ENCODE results near the gene GBGT1.
A peak's percentile ranks its signal among the peaks of the same experiment; 100 is the strongest.
"Not testable (repeated sequence)": the region's sequence is repeated elsewhere in the genome, so short reads cannot be mapped to it uniquely, and the experiment has no call there.

Gene GBGT1

DNA sequence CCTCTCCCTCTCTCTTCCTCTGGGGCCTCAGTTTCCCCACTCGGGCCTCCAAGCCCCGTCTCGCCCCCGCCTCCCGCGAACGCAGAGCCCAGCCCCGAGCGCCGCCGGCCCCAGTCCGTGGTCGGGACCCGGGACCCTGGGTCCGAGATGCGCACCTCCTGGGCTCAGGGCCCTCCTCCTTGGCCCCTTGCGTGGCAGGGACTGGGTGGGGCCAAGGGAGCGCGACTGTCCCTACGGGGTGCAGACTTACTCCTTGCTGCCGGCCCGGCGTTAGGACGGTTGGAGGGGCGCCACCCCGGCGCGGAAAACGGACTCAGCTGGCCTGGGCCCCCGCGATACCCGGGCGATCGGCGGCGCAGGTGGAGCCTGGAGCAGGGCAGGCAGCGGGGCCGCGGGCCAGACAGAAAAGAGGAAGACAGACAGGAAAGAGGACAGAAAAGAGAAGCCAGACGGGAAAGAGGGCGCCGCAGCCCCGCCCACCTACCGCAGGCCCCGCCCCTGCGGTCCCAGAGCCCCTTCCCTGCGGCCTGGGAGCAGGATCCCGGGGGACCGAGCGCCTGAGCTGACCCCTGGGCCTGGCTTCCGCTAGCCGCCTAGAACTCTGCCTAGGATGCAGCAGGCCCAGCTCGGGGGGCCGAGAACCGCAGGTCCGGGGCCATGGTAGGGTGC is at the start of gene GBGT1:
Gene GBGT1, minus strand, starts transcription at position 411 of the 669 bp plus-strand sequence. CDS start 1,502 bp downstream, outside the sequence.
- peak; percentile 78 for DNase-seq

- no peak for DNase-seq
Observed at GRCh38 chr9:133210609-133211008, 46.9 kb upstream of the GBGT1 start.

- no peak for DNase-seq
Observed at GRCh38 chr9:133210202-133210532, 46.5 kb upstream of the GBGT1 start.

GRCh38 chr9:133209327-133210201 is 45.9 kb upstream of the GBGT1 start:
- DNase-seq: not testable (repeated sequence)

- not testable (repeated sequence) for DNase-seq
Observed at GRCh38 chr9:133208880-133209300, 45.2 kb upstream of the GBGT1 start, which contains the start of gene OBP2B. Gene OBP2B (minus strand): TSS chr9:133209250. CDS start chr9:133209199, 51 bp downstream.

DNA sequence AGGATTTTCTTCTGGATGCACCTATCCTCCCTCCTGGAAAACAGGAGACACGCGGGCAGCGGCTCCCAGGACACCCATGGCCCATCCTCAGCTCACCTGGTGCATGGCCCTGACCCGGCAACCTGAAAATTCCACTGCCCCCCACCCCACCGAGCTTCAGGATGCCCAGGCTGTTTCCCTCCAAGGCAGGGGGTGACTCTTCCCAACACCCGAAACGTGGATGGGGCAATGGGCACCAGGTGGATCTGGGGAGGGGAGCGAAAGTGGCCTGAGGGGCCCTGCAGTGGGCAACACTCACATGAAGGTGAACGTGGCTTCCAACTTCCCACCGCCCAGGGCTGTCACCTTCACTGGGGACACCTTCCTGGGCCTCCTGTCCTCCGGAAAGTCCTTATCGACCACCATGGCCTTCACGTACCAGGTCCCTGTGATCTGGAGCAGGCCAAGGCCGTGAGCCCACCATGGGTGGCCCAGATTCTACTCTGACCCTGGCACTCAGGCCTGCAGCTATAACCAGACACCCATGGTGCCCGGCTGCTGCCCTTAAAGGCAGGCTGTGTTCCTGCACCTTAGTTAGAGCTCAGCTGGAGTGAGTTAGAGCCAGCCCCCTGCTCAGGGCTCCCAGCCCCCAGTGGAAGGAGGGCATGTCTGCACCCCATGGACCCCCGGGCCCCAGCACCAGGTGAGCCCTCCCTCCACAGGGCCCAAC is 44.6 kb upstream of the GBGT1 start:
- DNase-seq: not testable (repeated sequence)

GRCh38 chr9:133207540-133208170 is 43.9 kb upstream of the GBGT1 start:
- DNase-seq: no peak

GRCh38 chr9:133207021-133207531 is 43.4 kb upstream of the GBGT1 start:
- no peak for DNase-seq

DNA sequence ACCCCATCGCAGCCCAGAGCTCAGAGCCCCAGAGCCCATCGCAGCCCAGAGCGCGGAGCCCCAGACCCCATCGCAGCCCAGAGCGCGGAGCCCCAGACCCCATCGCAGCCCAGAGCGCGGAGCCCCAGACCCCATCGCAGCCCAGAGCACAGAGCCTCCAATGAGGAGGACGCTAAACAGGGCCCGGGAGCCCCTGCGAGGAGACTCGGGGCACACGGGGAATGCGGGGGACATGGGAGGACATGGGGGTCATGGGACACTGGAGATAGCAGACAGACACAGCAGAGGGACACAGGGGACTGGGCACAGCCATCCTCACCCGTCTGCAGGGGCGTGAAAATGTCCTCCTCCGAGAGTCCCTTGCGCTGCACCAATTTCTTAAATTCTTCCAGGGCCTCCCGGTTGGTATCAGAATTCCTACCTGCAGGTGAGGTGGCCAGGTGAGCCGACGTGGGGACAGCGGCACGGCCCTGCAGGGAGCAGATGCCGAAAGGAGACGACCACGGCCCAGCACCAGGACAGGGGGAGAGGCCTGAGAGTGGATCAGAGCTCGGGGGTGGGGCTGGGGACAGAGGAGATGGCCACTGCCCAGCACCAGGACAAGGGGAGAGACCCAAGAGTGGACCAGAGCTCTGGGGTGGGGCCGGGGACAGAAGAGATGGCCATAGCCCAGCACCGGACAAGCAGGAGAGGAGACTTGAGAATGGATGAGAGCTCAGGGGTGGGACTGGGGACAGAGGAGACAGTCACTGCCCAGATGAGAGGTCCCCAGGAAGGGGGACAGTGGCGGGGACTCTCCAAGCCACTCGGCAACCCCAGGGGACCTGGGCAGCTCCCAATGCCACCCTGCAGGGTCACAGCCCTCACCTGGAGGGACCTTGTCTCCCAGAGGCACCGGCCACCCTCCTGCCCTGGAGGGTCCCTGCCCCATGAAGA is 42.5 kb upstream of the GBGT1 start:
- DNase-seq: no peak

GRCh38 chr9:133205481-133205887 is 41.8 kb upstream of the GBGT1 start:
- DNase-seq: not testable (repeated sequence)

DNA sequence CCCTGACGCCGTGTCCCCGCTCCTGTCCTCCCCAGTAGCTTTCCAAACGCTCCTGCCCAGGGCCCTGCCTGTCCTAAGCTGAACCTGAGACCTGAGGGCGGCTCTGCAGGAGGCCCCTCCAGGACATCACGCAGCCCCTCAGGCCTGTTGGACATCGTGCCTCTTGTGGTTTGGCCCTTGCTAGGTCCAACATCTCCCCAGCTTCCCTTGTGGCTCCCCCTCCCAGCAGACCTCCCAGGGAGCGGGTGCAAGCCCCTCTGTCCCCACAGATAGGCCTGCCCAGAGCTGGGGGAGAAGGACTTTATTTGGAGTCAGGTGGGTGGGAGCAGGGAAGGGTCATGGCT is 41.3 kb upstream of the GBGT1 start:
- DNase-seq: no peak

- DNase-seq: no peak
Observed at GRCh38 chr9:133204335-133204992, 40.8 kb upstream of the GBGT1 start.

DNA sequence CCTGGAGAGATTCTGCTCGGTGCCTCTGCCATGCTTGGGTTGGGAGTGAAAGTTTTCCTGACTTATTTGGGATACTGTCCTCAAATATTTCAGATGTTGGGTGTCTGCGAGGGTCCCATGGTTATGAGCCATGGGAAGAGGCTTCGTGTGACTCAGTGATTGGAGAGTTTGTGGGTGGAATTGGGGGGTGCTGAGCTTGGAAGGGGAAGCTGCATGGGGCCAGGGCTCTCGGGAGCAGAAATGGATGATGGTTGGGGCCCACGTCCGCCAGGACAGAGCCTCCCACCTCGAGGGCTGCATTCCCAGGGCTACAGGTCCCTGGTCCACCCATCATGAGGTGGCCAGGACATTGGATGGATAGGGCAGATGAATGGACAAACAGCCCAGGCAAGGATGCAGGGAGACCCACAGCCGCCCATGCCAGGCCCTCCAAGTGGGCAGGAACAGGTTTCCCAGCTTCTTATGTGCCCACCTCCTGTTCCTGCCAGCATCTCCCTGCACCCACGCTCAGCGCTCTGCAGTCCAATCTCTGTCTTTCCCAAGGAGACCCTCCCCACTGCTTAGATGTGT is 39.9 kb upstream of the GBGT1 start:
- DNase-seq: no peak

DNA sequence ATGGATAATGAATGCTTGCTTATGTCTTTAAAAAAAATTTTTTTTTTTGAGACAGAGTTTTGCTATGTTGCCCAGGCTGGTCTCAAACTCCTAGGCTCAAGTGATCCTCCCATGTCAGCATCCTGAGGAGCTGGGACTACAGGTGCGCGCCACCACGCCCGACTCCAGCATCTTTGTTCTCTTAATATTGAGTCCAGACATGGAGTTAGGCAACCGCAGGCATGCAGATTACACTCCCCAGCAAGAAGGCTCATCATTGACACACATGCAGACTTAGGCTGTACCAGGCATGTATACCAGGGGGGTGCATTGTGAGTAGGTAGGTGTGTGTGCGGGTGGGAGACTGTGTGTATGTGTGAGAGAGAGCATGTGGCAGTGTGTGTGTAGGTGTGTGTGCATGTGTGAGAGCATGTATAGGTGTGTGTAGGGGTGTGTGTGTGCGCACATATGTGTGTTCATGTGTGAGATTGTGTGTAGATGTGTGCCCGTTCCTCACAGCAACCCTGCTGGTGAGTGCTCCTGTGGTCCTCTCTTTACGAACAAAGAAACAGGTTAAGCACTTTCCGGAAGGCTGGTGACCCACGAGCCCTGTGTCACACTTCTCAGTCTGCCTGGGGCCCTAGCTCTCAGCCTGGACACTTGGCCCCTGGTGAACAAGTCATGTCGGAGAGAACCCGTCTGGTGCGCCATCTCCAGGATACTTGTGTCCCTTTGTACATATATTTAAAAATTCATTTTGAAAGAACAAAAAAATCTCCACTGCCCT is 39.2 kb upstream of the GBGT1 start:
- no peak for DNase-seq

DNA sequence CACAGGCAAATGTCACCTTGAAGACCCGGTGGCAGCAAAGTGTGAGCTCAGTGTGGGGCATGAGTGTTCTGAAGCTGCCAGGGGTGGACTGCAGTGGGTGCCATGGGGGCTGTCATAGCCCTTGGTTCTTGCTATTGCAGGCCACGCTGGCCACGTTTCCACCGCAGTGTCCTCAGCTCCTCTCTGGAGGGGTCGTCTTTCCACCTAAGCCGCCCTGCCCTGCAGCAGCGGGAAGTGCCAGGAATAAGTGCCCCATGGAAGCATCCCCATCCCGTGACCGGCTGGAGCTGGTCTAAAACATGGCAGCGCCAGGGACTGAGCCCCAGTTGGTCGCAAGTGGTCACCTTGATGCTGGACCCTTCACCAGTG is 38.4 kb upstream of the GBGT1 start:
- no peak for DNase-seq

DNA sequence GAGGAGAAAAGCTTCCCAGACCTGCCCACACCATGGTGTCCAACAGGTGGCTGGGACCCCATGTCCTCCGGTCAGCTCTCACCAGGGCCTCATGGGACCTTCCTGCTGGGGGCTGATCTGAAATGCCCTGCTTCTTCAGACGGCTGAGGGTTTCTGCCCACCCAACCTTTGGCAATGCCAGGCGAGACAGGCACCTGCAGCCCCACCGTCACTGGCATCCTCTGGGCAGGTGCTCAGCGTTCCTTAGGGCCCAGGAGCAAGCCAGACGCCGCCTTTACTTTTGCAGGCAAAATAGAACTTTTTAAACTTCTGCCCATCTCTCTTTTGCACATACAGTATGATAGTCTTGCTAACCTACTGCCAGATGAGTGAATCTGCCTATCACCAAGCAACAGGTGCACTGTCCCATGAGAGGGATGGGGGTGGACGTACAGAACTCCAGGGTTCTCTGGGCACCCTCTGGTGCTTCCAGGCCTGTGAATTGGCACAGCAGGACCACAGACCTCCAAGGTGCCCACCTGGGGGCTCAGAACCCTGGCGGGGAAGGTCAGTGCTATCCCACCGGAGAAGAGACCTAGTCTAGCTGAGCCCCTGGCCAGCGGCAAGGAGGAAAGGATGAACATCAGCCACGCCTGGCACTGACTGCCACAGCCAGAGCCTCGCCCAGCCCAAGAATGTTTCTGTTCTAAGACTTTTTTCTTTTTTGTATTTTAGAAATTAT is 37.9 kb upstream of the GBGT1 start:
- DNase-seq: no peak

GRCh38 chr9:133200631-133201030 is 36.9 kb upstream of the GBGT1 start:
- no peak for DNase-seq

GRCh38 chr9:133199648-133200321 is 36.1 kb upstream of the GBGT1 start:
- DNase-seq: no peak

DNA sequence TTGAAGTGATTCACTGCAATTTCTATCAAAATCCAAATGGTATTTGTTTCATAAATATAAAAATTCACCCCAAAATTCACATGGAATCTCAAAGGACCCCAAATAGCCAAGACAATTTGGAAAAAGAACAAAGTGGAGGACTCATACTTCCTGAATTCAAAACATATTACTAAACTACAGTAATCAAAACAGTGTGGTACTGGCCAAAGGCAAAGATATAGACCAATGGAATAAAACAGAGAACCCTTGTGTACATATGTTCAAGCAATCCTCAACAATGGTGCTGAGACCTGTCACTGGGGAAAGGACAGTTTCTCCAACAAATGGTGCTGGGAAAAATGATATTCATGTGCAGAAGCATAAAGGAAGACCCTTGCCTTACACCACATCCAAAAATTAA is 31.3 kb upstream of the GBGT1 start:
- no peak for DNase-seq
